Measurements from ENCODE around the gene KIAA1549. TPM values are rescaled to one million over a fixed set of nuclear protein-coding genes. Genes with fewer than 3 reads are reported as not detected.

KIAA1549 gene
- total and polyA plus RNA-seq, 3 donors from 2014 or later: 4.4 to 8.0 (median 7.4) TPM

- TF ChIP-seq POLR2A (IDR thresholded peaks at IDR 0.05): no peak
- TF ChIP-seq CTCF (IDR thresholded peaks at IDR 0.05): no peak
- Histone ChIP-seq H3K4me3 (no peak overlapping the region), H3K36me3 (ENCODE audit: low read depth, missing control alignments) (no peaks in the 10 kb centered on the region), H3K27ac (no peak overlapping the region), H3K9me3 (no peaks in the 10 kb centered on the region), H3K27me3 (no peaks in the 10 kb centered on the region), H3K4me1 (no peaks in the 10 kb centered on the region)
- intact Hi-C loops (cut with DNase I; ENCODE audit: low total_unique reads): no loop called here
- DNase-seq: no peak
- WGBS, 2 donors: 53 to 74% methylated on average over 4 of the region's 4 CpGs
Measured at GRCh38 chr7:138784692-138785091, 196.5 kb downstream of the KIAA1549 start.

Small RNA genes within 50 kb of the gene (small RNA-seq; reads per million reads assigned to genes)
- gene RNU6-1272P: 0 reads per million in 2 donors

Other genes with a start within 250 kb of the KIAA1549 start
- under 1 TPM in 1 of 2 donors, not detected in 1; 0.31 TPM for gene TMEM213, start 183.4 kb downstream of the KIAA1549 start, total RNA-seq
- gene TMEM213, start 183.4 kb downstream of the KIAA1549 start, polyA plus RNA-seq (ENCODE audit: insufficient read depth, low read depth, low replicate concordance): 0.09 TPM
- gene ATP6V0A4, start 183.2 kb downstream of the KIAA1549 start, total RNA-seq: 1 to 10 TPM in 1 of 2 donors, under 1 TPM in 1; 0.79 to 1.8 TPM
- 0.65 TPM for gene ATP6V0A4, start 183.2 kb downstream of the KIAA1549 start, polyA plus RNA-seq (ENCODE audit: insufficient read depth, low read depth, low replicate concordance)
- 10 to 100 TPM; 22.4 to 22.6 TPM for gene ZC3HAV1L, start 54.7 kb upstream of the KIAA1549 start, total RNA-seq
- gene ZC3HAV1L, start 54.7 kb upstream of the KIAA1549 start, polyA plus RNA-seq (ENCODE audit: insufficient read depth, low read depth, low replicate concordance): 2.5 TPM
- gene ZC3HAV1, start 128.3 kb upstream of the KIAA1549 start, total RNA-seq: 10 to 100 TPM; 32.8 to 38.7 TPM
- 13.1 TPM for gene ZC3HAV1, start 128.3 kb upstream of the KIAA1549 start, polyA plus RNA-seq (ENCODE audit: insufficient read depth, low read depth, low replicate concordance)
- 10 to 100 TPM; 38.8 to 49.4 TPM for gene UBN2, start 249.8 kb upstream of the KIAA1549 start, total RNA-seq
- 36.6 TPM for gene UBN2, start 249.8 kb upstream of the KIAA1549 start, polyA plus RNA-seq (ENCODE audit: insufficient read depth, low read depth, low replicate concordance)

Measured in testis (tissue), 3 donors.